Measurements from ENCODE around the gene ASPSCR1.
"Not testable (repeated sequence)": the region's sequence is repeated elsewhere in the genome, so short reads cannot be mapped to it uniquely, and the experiment has no call there.

The ASPSCR1 gene

DNA sequence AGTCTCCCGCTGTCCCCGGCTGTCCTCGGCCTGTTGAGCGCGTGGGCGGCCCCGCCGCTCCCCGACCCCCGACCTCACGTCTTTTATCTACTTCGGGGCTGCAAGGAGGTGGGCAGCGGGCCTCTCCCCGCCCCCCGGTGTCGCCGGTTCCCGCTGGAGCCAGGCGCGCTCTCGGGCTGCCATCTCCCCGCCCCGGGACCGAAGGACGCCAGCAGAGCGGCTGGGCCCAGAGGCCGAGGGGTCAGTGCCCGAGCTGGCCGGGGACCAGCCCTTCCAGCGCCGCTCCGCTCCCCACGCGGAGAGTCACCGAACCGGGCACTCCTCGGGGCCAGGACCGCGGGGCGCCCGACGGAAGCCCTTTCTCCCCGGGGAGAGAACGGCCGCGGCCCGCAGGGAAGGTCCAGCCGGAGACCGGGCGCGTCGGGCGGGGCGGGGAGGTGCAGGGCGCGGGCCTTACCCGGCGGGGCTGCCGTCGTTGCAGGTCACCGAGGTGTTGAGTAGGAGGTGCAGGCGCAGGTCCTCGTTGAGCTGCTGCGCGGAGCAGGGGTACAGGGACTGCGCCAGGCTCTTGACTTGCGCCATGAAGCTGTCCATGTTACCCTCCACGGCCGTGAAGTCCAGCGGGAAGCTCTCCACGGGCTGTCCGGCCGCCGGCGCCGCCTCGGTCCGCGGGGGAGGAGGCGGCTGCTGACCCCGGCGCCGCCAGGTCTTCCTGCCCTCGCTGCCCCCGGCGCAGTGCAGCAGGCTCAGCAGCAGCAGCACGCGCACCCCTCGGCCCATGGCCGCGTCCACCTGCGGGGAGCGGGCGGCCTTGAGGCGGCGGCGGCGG is 17.1 kb upstream of the ASPSCR1 start:
- DNase-seq (ENCODE audit: low spot score): no peak

DNA sequence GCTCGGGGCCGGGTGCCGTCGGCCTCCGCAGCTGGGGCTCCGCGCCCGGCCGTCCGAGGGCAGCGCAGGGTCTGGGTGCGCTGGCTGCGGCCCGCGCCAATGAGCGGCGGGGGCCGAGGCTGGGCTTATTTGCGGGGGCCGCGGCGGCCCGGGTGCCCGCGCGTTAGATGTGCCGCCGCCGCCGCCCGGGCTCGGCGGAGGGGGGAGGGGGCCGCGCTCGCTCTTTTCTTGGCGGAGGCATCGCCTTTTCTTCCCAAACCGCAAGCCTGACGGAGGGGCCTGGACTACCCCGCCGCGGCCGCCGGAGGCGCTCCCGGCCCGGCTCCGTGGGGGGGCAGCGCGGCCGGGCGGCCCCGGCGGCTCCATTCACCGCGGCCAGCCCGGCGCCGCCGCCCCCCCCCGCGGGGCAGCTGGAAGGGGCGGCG is 16.3 kb upstream of the ASPSCR1 start, which contains the start of gene NOTUM:
NOTUM (minus strand) TSS at position 101 of the 425 bp plus-strand sequence. CDS start 278 bp downstream, outside the sequence.
- no peak for DNase-seq (ENCODE audit: low spot score)

DNA sequence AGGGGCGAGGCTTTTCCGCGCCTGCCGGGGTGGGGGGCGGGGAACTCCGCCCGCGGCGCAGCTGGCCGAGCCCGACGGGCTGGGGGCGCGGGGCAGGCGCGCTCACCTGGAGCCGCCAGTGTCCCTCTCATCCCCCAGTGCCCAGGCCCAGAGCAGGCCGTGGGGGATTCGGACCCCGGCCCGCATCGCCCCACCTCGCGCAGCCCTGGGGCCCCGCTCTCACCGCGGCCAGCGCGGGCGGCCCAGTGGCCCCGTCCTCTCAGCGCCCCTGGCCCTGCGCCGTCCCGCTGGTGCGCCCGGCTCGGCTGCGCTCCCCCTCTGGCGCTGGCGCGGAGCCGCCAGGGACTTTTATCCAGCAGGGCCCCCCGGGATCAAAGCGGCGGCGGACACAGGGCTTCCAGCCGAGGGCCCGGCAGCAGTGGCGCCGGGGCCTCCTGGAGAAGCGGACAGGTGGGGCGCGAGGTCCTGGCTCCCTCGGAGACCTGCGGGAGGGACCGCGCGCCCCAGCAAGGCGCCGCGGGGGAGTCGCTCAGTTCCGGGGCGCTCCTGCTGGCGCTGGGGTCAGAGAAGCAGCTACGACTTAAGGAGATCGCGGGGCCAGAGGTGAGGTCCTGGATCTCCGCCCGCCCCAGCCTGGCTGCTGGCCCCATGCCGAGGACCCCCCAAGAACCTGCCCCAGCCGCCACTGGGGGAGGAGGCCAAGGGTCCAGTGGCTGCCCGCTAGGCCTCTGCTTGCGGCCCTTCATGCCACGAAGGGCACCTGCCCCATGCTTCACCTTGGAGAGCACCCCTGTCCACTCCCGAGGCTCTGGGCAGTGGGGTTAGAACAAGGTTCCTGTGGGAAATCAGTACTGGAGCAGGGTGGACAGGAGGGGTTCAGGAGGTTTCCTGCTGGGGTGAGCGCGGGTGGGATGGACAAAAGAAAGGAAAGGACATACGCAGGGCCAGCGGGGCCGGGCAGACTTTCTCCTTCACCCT is 15.6 kb upstream of the ASPSCR1 start:
- no peak for DNase-seq (ENCODE audit: low spot score)

DNA sequence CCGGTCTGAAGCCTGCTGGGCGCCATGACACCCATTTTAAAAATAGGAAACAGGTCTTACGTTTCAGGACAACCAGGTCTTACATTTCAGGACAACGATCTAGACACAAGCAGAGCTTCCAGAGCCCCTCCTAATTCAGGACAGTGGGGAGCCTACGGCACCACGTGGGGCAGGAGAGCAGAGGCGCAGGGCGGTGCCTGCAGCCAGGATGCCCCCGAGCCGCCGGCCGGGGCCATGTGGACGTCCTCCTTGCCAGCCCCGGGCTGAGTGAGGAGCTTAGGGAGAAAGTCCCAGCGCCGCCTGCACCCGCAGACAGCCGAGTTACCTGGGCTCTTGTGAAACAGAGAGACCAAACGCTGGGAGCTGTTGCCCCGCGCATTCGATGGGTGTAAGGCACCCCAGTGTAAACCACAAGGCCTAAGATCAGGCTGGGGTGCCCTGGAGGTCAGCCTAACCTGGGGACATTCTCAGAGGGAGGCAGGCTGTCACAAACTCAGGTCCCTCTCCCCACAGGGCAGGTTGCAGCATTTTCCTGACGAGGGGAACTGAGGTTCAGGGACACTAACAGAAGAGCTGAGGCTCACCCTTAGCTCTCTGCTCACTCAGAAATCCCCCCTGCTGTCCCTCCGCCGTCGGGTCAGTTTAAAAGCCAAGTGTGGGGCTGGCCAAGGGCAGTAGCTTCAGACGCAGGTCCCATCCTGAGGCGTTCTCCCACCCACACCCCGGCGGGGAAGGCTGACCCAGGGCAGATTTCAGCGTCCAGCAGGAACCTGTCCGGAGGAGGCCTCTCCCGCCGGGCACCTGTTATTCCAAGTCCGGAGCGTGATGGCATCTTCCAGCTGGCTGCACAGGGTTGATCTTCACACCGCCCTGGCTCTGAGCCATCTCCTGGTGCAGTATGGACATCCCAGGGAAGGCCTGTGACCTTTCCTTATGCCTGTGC is 14.7 kb upstream of the ASPSCR1 start:
- no peak for DNase-seq (ENCODE audit: low spot score)

DNA sequence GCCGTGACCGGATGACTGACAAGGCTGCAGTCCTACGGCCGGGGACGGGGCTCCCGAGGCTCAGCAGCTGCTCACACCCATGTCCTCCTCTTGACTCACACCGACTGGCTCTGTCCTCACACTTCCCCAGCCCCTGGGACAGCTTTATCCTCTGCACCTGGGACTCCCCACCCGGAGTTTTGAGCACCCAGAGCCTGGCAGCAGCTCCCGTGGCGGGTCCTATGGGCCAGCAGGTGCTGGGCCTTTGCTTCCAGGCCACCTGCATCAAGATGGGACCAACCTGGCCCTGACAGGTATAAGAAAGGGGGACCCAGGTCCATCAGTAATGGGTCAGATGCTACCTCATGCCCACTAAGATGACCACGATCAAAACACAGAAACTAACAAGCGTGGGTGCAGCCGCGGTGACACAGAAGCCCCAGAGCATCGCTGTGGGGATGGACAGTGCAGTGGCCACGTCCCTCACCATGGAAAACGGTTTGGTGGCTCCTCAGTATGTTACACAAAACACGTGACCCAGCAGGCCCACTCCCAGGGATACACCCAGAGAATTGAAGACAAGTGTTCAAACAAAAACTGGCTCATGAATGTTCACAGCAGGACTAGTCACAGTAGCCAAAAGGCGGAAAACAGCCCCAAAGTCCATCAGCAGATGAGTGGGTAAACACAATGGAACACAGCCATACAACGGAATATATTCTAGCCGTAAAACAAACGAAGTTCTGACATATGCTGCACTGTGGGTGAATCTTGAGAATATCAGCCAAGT is 13.2 kb upstream of the ASPSCR1 start:
- no peak for DNase-seq (ENCODE audit: low spot score)

DNA sequence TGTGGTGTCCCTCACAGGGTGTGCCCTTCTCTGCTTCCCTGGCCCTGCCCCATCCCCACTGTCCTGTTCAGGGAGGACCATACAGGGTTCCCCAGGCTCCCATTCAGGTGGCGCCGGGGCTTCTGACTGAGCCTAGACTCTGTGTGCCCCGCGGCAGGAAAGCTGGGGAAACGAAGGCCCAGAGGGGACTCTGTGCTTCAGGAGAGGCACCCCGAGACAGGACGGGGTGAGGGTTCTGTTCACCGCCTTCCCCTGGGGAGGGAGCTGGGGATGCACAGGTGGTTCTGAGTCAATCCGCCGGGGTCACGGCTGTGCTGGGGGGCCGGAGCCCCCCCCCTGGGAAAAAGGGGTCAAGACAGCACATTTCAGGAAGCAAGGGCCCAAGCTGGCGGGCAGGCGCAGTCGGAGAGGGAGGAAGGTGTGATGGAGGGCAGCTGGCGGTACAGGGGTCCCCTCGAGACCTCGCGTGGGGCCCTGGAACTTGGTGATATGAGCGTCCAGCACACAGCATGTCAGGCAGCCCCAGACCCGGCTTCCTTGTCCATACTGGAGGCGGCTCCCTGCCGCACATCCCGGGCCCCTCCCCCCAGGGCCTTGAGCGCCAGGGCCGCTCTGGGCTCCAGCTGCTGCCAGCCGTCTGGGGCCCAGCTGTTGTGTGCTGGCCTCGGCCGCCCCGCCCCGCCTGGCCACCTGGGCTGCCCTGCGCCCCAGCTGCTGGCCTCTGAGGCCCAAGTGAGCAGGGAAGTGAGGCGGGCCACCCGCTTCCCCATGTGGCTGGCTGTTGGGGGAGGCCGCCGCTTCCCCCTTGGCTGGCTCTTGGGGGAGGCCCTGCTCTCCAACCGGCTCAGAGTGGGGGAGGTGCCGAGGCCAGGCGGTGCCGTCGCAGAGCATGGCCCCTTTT is 10.8 kb upstream of the ASPSCR1 start:
- no peak for DNase-seq (ENCODE audit: low spot score)

DNA sequence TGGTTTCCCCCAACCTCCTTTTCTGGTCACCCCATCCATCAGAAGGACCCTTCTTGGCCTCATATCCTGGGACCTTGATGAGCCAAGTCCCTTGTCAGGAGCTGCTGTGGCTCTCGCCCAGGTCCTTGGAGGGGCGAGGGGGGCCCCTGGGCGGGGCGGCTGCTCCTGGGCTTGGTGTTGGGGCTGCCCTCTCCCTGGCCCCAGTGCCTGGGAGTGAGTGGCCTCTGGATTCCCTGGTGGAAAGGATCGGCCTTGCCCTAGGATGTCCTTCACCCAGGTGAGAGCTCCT is 10.2 kb upstream of the ASPSCR1 start:
- DNase-seq (ENCODE audit: low spot score): no peak

DNA sequence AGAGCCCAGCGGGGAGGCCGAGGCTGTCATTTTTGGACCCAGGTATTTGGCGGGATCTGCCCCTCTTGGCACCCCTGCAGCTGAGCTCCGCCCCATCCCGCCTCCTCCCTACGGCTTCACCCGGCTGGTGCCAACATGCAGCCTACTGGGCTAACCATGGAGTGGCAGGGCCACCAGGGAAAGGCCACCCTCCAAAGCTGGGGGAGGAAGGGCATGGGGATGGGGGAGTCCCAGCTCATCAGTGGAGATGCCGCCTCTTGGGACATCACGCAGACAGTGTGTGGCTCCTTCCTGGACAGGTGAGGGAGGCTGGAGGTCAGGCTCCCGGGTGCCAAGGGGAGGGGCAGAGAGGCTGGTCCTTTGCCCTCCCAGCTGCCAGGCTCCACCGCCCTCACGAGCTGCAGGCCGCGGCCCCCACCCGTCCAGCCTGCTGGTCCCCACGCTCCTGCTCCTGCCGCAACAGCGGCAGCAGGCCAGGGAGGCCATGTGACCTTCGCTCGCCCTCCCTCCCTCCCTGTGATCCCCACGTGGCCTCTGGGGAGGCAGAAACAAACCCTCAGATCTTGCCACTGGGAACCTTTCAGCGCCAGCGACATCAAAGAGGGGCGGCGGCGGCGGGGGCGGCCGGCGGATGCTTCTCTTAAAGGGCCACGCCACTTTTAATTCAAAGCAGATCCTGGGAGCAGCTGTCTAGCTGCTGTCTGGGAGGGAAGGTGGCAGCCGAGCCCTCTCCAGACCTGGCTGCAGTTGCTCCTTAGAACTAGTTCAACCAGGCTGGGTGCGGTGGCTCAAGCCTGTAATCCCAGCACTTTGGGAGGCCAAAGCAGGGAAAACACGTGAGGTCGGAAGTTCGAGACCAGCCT is 9.7 kb upstream of the ASPSCR1 start:
- peak; percentile 63 for DNase-seq (ENCODE audit: low spot score)

DNA sequence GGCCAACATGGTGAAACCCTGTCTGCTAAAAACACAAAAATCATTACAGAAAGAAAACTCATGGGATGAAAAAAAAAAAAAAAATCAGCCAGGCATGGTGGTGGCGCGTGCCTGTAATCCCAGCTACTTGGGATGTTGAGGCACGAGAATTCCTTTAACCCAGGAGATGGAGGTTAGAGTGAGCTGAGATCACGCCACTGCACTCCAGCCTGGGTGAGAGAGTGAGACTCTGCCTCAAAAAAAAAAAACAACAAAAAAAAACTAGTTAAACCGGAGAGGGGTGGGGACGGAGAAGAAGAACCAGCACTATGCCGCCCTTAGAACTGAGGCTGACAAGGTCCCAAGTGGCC is 9.1 kb upstream of the ASPSCR1 start:
- no peak for DNase-seq (ENCODE audit: low spot score)

DNA sequence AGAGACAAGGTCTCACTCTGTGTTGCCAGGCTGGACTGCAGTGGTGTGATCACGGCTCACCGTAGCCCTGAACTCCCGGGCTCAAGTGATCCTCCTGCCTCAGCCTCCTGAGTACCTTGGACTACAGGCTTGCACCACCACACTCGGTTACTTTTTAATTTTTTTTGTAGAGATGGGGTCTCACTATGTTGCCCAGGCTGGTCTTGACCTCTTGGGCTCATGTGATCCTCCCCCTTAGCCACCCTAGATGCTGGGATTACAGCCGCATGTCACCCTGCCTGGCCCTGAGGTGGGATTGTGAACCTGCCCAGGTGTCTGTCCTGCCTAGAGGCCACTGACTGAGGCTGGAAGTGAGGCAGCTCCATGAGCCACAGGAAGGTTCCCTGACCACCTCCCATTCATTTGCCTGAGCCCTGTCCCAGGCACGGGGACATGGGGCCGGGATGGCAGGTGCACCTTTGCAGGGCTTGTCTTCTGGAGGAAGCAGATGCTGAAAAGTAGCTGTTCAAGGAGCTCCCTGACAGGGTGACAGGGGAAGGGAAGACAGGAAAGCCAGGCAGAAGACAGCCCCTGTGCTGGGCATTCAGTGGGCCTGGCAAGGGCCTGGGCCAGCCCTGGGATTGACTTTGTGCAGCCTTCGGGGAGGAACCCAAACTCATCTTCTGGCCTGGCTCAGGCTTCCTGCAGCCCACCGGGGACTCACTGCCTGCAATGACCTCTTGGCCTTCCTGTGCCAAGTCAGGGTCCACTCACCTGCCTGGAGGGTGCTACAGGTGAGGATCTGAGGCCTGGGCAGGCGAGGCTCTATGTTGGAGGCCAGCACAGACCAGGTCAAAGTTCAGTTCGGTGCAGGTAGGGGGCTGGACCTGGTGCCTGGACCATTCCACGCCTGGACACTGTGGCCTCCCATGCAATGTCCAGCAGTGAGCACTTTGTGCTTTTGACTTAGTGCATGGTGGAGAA is 8.3 kb upstream of the ASPSCR1 start:
- DNase-seq (ENCODE audit: low spot score): no peak

DNA sequence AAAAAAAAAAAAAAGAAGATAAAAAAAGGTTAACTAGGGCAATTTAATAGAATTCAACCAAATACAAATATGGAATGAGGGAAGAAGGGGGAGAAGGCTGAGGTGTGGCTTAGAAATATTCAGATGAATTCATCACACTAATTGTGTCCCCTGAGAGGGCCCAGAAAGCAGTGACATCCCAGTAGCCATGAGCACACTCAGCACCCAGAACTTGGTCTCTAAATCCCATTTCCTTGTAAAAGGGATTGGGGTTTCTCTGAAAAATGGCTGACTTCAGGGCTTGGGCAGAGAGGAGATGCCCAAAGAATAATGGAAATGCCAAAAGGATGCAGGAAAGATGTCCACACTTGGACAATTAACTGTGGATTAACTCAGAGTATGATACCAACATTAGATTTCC is 4.0 kb upstream of the ASPSCR1 start:
- DNase-seq (ENCODE audit: low spot score): no peak

DNA sequence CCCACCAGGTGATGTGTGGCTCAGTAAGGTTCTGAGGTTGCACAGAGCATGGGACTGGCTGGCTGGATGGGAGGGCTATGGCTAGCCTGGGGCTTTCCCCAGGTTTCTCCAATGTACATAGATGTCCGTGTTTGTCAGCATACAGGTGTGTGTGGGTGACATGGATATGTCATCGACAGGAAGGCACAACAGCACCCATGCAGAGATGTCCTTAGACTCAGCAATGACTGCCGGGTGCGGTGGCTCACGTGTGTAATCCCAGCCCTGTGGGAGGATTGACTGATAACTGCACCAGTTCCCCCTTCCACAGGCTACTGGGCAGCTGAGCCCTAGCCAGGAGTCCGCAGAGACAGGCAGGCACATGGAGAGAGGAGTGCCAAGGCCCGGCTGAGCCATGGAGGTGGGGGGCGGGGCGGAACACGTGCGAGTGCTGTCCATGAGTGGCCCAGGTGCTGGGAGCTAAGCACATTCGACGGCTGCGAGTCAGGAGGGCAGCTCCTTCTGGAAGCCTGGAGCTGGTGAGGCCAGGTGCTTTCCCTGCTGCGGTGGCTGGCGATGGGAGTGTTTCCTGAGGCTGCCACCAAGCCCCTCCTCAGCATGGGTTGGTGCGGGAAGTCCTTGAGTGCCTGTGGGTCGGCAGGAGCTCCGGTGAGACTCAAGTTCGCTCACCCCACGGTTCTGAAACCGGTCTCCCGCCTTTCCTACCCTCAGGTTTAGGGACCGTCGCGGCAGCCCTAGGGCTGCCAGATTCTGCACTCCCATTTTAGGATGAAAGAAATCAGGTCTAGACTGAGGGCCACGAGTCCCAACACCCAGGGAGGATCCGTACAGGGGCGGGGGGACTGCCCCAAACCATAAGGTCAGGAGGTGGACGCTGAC is 858 bp upstream of the ASPSCR1 start:
- peak; percentile 30 for DNase-seq (ENCODE audit: low spot score)

DNA sequence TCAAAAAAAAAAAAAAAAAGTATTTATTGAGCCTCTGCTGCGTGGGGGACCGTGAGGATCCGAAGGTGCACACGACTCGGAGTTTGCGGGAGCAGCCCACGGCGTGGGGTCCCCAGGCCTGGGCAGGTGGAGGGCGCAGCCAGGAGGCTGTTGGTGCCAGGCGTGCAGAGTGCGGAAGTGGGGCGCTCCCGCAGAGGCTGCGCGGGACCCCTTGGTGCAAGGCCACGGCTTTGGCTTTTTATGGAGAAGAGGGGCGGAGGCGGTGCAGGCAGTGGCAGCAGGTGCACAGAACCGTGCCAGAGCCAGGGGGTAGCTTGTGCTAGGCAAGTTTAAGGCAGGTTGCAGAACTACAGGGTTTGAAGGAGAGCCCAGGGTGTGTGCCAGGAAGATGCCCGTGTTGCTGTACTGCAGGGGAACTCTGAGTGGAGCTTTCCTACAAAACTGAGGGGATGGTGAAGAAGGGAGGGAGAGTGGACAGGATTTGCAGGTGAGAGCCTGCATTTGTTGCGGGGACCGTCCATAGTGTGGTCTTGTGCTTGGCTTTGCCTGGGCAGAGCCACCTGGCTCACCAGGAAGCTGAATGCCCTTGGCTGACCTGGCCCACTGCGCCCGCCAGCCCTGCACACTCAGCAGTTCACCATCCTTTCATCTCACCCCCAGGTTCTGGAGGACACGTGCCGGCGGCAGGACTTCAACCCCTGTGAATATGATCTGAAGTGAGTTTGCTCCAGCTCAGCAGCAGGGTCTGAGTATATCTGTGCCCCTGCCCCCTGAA is 1.3 kb downstream of the ASPSCR1 start:
- DNase-seq (ENCODE audit: low spot score): peak; percentile 23

DNA sequence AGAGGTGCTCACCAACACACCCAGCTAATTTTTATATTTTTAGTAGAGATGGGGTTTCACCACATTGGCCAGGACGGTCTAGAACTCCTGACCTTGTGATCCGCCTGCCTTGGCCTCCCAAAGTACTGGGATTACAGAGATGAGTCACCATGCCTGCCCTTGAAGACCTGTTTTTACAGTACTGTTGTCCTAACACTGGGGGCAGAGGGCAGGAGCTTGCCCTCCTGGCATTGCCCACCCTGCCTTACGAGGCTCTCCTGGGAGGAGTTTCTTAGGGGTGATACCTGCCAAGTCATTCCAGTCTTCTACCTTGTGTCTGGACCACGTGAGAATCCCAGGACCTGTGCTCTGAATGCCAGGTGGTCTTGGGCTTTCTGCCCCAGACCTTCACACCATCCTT is 2.7 kb downstream of the ASPSCR1 start:
- DNase-seq (ENCODE audit: low spot score): no peak

DNA sequence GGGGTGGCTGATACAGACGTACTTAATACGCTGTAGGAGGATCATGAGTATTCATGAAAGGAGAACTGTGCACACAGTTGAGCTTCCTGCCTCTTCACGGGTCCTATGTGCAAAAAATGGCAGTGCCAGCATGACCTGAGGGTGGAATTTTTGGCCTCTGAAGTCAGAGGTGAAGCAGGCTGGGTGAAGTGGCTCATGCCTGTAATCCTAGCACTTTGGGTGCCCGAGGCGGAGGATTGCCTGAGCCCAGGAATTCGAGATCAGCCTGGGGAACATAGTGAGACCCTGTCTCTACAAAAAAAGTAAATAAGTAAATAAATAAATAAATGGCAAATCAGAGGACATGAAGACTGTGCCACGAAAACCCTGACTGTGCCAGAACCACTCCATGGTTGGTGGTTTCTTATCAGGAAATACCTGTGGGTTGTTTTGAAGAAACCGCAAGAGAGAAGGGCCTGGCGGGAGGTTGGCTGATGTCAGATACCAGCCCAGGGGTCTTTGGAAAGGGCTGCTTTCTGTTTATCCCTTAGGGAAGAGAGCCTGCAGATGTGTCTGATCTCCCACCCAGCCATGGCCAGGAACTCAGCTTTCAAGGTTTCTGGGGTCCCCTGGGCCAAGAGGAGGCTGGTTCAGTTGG is 3.4 kb downstream of the ASPSCR1 start:
- no peak for DNase-seq (ENCODE audit: low spot score)

DNA sequence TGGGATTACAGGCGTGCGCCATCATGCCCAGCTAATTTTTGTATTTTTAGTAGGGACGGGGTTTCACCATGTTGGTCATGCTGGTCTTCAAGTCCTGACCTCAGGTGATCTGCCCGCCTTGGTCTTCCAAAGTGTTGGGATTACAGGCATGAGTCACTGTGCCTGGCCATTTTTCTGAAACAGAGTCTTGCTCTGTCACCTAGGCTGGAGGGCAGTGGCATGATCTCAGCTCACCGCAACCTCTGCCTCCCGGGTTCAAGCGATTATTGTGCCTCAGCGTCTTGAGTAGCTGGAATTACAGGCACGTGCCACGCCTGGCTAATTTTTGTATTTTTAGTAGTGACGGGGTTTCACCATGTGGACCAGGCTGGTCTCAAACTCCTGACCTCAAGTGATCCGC is 4.1 kb downstream of the ASPSCR1 start:
- not testable (repeated sequence) for DNase-seq (ENCODE audit: low spot score)
